ES-I3 (cell line): ENCODE data around the gene REM2.
"Not testable (repeated sequence)": the region's sequence is repeated elsewhere in the genome, so short reads cannot be mapped to it uniquely, and the experiment has no call there.

Experiments
- H3K36me3 ChIP-seq: 2 replicates; pipeline ENCODE4 v1.6.1; 2013; ENCODE audit warnings: mild to moderate bottlenecking, low read length, control low read depth, moderate library complexity; ENCODE audit not compliant: insufficient read depth
- H3K4me1 ChIP-seq: 2 replicates; pipeline ENCODE4 v1.6.1; 2013; ENCODE audit warnings: mild to moderate bottlenecking, control low read depth, low read length; ENCODE audit not compliant: insufficient read depth
- H3K9ac ChIP-seq: 2 replicates; pipeline ENCODE4 v1.6.1; 2013; ENCODE audit warnings: low read depth, mild to moderate bottlenecking, low read length, moderate library complexity
- H3K9me3 ChIP-seq: 2 replicates; pipeline ENCODE4 v1.6.1; 2013; ENCODE audit warnings: mild to moderate bottlenecking, low read length, moderate library complexity; ENCODE audit not compliant: control insufficient read depth, insufficient read depth

Gene REM2

DNA sequence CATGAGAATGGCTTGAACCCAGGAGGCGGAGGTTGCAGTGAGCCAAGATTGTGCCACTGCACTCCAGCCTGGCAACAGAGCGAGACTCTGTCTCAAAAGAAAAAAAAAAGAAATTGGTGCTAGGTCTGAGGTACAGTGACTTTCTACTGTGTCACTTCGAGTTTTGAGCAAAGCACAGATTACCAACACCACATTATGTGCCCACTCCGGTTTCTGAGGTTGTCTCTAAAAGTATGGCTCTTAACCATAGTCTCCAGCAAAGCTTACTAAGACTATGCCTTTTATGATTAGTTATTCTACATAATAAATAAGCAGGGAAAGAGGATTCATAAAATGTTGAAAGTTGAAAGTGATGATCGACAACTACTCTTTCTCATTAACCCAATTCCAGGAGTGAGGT lies 27.9 kb downstream of the REM2 start:
- H3K9ac ChIP-seq = no peak overlapping the region
- H3K36me3 ChIP-seq = peaks cover 5% of the 10 kb centered on the region
- H3K9me3 ChIP-seq = no peaks in the 10 kb centered on the region
- no peaks in the 10 kb centered on the region for H3K4me1 ChIP-seq

DNA sequence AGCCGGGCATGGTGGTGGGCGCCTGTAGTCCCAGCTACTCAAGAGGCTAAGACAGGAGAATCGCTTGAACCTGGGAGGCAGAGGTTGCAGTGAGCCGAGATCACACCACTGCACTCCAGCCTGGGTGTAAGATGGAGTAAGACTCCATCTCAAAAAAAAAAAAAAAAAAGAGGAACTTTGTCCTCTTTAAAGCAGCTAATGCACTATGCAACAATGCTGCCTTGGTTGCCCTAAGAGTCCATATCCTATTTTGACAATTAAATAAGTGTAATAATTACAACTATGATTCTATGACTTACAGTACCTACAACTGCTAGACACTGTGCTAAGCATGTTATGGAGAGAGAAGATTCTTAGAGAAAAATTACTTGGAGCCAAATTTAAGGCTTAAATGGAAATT lies 31.8 kb downstream of the REM2 start:
- not testable (repeated sequence) for H3K36me3 ChIP-seq, H3K9ac ChIP-seq, H3K9me3 ChIP-seq, H3K4me1 ChIP-seq

GRCh38 chr14:22915886-22916521 lies 33.0 kb downstream of the REM2 start:
- peaks cover 9% of the 10 kb centered on the region; the same call in 1 of the 2 replicates for H3K4me1 ChIP-seq
- H3K9me3 ChIP-seq = no peaks in the 10 kb centered on the region
- no peak overlapping the region for H3K9ac ChIP-seq
- no peaks in the 10 kb centered on the region for H3K36me3 ChIP-seq

DNA sequence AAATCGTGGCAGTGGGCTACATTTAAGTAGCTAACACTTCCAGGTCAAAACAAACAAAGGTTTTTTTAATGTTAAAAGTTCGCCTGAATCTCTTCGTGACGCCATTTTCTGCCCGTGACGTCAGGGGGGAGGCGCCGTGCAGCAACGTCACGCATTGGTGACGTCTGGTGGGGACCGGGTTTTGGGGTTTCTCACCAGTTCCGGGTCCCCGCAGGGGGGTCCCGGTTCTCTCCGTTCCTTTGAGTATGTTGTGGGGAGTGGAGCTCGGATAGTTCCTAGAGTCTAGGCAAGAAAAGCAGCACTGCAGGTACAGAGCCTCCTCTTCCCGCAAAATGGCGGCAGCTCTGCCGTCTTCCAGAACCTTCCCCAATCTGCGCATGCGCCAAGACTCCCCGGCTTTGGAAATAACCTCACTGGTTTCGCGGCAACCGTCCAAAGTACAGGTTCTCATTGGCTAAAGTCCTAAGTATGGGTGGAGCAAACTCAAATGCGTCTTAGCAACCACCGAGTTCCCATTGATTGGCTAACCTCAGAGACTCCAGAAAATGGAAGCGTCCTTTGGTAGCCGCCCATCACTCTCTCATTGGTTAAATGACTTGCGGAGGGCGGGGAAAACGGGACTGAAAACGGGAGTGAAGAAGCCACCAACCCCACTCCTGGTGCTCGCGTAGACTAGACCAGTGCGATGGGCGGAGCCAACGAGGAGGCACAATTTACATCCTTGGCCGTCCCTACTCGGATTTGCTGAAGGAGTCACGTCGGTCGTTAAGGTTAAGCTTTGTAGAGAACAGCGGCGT lies 36.0 kb downstream of the REM2 start, which contains the start of gene RBM23:
RBM23 (minus strand) TSS at position 346 of the 797 bp plus-strand sequence.
- Histone ChIP-seq H3K9ac (peak within 1 kb of the TSS; percentile 76), H3K36me3 (peaks cover 8% of the 10 kb centered on the region; the same call in 1 of the 2 replicates), H3K4me1 (peaks cover 9% of the 10 kb centered on the region; the same call in 1 of the 2 replicates), H3K9me3 (no peaks in the 10 kb centered on the region)

DNA sequence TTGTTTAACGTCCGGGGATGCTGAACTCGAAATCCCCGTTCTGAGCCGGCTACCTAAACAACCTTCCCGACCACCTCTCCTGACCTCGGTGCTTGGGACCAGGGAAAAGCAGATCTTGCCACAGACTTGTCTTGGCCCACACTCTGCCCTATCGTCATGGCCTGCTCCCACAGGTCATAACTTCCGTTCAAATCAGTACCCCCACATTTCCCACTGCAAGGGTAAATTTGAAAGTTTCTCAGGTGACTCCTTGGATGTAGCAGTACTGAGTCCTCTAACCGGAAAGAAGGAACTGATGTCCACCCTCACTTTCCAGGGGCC lies 36.5 kb downstream of the REM2 start:
- H3K9me3 ChIP-seq = no peaks in the 10 kb centered on the region

DNA sequence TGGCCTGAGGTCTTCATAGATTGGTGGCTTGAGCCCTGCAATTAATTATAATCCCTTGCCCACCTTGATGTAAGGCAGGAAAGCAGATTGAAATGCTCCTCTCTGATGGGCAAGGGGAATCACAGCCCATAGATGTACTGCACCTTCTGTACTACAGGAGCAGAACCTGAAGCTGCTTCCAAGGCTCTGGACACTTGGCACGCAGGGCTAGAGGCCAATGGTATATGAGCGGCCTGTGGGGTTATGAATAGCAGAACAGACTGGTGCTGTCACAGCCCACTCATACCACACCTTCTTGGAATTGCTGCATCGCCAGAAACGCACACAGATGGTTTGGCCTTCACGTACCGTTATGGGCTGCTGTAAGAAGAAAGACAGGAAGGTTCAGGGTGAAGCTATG lies 37.7 kb downstream of the REM2 start:
- Histone ChIP-seq H3K9ac (no peak overlapping the region), H3K9me3 (no peaks in the 10 kb centered on the region), H3K36me3 (peaks cover 21% of the 10 kb centered on the region), H3K4me1 (peaks cover 9% of the 10 kb centered on the region; the same call in 1 of the 2 replicates)

More for the DNA sequence above, 36.5 kb downstream of the REM2 start:
- Histone ChIP-seq H3K4me1 (peaks cover 9% of the 10 kb centered on the region; the same call in 1 of the 2 replicates), H3K36me3 (peaks cover 13% of the 10 kb centered on the region), H3K9ac (peak overlapping the region; percentile 47)

- H3K36me3 ChIP-seq = peaks cover 31% of the 10 kb centered on the region
- H3K4me1 ChIP-seq = peaks cover 9% of the 10 kb centered on the region; the same call in 1 of the 2 replicates
- H3K9me3 ChIP-seq = no peaks in the 10 kb centered on the region
- no peak overlapping the region for H3K9ac ChIP-seq
Observed at GRCh38 chr14:22922294-22922693, 39.3 kb downstream of the REM2 start.

GRCh38 chr14:22923746-22924145 lies 40.7 kb downstream of the REM2 start:
- Histone ChIP-seq H3K4me1 (peaks cover 17% of the 10 kb centered on the region), H3K9ac (no peak overlapping the region), H3K36me3 (peaks cover 31% of the 10 kb centered on the region), H3K9me3 (no peaks in the 10 kb centered on the region)

DNA sequence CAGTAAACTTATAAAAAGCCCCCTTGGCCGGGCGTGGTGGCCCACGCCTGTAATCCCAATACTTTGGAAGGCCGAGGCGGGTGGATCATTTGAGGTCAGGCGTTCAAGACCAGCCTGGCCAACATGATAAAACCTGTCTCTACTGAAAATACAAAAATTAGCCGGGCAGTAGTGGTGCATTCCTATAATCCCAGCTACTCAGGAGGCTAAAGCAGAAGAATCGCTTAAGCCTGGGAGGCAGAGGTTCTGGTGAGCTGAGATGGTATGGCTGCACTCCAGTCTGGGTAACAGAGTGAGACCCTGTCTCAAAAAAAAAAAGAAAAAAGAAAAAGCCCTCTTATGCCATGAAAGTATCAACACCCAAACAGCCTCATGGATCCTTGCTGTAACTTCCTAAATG lies 42.5 kb downstream of the REM2 start:
- peaks cover 8% of the 10 kb centered on the region for H3K4me1 ChIP-seq
- H3K36me3 ChIP-seq = peaks cover 31% of the 10 kb centered on the region
- no peaks in the 10 kb centered on the region for H3K9me3 ChIP-seq
- no peak overlapping the region for H3K9ac ChIP-seq

DNA sequence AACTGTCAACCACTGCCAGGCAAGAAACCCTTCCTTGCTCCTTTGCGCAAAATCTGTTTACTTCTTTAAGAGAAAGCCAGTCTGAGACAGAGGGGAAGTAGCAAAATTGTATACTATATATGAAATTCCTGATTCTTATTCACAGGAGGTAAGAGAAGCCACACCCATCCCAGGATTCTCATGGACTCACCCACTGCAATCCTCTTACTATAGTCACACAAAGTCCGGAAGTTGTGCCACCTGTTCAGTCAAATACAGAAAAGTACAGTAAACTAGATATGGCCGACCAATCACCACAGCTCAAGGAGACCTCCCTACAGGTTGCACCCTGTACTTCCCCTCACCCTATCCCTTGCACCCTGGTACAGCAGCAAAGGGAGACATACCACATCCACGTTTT lies 43.3 kb downstream of the REM2 start:
- no peak overlapping the region for H3K9ac ChIP-seq
- H3K4me1 ChIP-seq = peaks cover 8% of the 10 kb centered on the region
- no peaks in the 10 kb centered on the region for H3K9me3 ChIP-seq
- peaks cover 31% of the 10 kb centered on the region for H3K36me3 ChIP-seq

DNA sequence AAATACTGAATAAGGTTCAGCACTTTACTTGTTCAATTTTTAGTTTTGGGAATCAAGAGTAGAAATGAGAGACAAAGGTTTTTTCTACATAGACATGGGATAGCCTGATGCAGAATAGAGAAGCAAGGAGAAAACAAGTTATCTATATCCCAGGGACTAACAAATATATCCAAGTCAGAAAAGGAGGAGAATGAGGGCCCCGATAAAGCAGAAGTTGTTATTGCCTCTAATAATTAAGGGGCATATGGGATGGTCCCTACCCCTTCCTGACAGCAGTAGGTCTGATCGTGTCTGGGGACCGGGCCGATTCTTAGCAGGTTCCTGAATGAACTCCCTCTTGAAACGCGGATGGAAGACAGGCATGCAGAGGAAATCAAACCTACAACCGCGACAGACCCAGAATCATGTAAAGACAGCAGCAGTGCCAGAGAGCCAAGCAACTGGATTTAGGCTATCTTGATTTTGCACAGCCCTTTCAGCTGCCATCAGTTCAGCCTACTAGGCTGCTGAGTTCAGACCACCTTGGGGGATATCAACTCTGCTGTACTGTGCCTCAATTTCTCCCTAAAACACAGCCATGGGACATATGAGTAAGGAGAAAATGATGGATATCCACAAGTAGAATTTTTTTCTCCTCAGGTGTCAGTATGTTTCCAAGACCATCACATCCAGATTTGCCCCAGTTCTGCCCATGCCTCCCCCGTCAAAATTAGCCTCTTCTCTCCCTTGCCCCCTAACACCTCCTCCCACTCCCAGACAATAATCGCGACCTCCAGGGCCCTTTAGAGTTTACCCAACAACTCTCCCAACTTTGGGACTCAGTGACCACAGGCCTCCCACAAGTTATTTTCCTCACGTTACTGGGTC lies 45.4 kb downstream of the REM2 start:
- Histone ChIP-seq H3K36me3 (peaks cover 26% of the 10 kb centered on the region), H3K9ac (peak overlapping the region; percentile 83), H3K4me1 (peaks cover 8% of the 10 kb centered on the region), H3K9me3 (no peaks in the 10 kb centered on the region)

DNA sequence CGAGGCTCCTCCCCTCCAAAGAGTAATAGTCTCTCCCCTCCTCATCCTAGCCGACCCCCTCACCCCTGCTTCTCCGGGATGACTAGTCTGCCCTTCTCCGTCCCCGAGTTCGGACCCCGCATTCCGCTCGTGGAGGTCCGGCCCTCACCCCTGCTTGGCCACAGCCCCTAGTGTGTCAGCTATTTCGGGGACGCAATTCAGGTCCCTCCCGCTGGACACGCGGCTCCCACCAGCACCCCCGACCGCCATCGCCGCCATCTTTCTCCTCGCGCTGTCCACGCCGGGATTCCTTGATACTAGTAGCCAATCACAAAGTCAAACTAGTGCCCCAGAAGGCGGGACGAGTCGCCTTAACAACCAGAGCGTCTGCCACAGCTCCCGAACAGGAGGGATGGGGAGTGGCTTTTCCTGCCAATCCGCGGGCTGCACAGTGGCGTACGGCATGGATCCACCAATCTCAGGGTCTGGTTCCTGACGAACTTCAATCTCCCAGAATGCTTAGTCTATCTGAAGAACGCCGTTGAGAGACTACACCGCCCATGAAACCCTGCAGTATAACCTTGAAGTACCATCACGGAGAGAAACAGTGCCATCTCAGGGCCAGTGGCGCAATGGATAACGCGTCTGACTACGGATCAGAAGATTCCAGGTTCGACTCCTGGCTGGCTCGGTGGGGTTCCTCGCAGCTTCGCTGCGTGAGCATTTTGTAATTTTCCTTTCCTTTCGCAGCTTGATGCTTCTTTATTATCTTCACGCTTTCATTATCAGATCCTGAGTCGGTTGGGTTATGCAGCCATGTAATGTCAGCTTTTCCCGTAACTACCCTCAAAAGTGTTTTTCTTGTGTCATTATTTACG lies 46.3 kb downstream of the REM2 start, which contains the start of gene PRMT5:
PRMT5 (minus strand) TSS at position 273 of the 857 bp plus-strand sequence; CDS start at position 258, 15 bp downstream.
- H3K36me3 ChIP-seq = peaks cover 20% of the 10 kb centered on the region
- H3K9ac ChIP-seq = peak within 1 kb of the TSS; percentile 83
- no peaks in the 10 kb centered on the region for H3K9me3 ChIP-seq
- H3K4me1 ChIP-seq = peaks cover 8% of the 10 kb centered on the region

DNA sequence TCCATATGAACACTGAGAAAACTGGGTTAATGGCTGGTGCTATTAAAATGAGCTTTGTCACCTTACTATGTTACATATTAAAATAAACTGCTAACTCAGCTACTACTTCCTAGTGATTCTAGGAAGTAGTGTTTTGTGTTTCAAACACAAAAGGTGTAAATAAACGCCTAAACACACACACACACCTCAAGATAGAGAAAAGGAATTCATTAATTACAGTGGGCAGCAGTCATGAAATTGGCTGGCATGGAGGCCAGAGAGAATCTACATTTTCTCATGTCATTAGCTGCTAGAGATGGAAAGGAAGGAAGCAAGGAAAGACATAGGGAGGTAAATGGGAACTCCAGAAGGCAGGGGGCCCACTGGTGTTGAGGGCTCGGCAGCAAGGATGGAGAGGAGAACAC lies 46.9 kb downstream of the REM2 start:
- Histone ChIP-seq H3K9ac (peak overlapping the region; percentile 75), H3K36me3 (peaks cover 14% of the 10 kb centered on the region; the same call in 1 of the 2 replicates), H3K9me3 (no peaks in the 10 kb centered on the region), H3K4me1 (peaks cover 8% of the 10 kb centered on the region)
